Keratinocyte (primary cell): Measurements from ENCODE around the gene MICAL2. TPM values are rescaled to one million over a fixed set of nuclear protein-coding genes. Genes with fewer than 3 reads are reported as not detected.
A peak's percentile ranks its signal among the peaks of the same experiment; 100 is the strongest.

Experiments used
- DNase-seq: peaks from one replicate; pipeline ENCODE4 v3.0.0-alpha.2; 2011; ENCODE audit warnings: low read depth, missing footprints, low spot score
- FAIRE-seq: peaks from 2 replicates; lab custom pipeline; 2011; peaks lifted over from hg19 to GRCh38; lab: Jason Lieb, UNC
- H2AFZ ChIP-seq: 2 replicates; pipeline ENCODE4 v1.6.0; 2012; ENCODE audit warnings: low read length, control low read depth, inconsistent platforms; ENCODE audit not compliant: control insufficient read depth
- H3K27ac ChIP-seq: 2 replicates; pipeline ENCODE4 v1.5.1; 2011; ENCODE audit warnings: low read length; ENCODE audit not compliant: control insufficient read depth, insufficient read depth
- H3K27me3 ChIP-seq: 3 replicates; pipeline ENCODE4 v1.6.0; 2011; ENCODE audit warnings: low read length; ENCODE audit not compliant: control insufficient read depth, insufficient read depth; ENCODE audit errors: extremely low read depth
- H3K36me3 ChIP-seq, 2 experiments: 2 replicates in 1 of 2; 3 replicates in 1 of 2; pipeline ENCODE4 v1.5.1; 2011; ENCODE audit warnings: low read length in 2 of 2, mild to moderate bottlenecking in 1 of 2; ENCODE audit not compliant: control insufficient read depth in 2 of 2, insufficient read depth in 2 of 2; ENCODE audit errors: extremely low read depth in 1 of 2
- H3K4me1 ChIP-seq: 3 replicates; pipeline ENCODE4 v1.5.1; 2011; ENCODE audit warnings: low read length; ENCODE audit not compliant: control insufficient read depth, insufficient read depth; ENCODE audit errors: extremely low read depth
- H3K4me2 ChIP-seq: 3 replicates; pipeline ENCODE4 v1.6.0; 2011; ENCODE audit warnings: low read depth, low read length; ENCODE audit not compliant: control insufficient read depth, insufficient read depth; ENCODE audit errors: extremely low read depth
- H3K4me3 ChIP-seq, 3 experiments: fragments of 200-600 bp in 1 of 3; sonication (generic) in 1 of 3; 2 replicates in 2 of 3; 3 replicates in 1 of 3; pipeline ENCODE4 v1.5.1; 2011 to 2016; ENCODE audit warnings: low read length in 3 of 3, mild to moderate bottlenecking in 3 of 3, control low read depth in 2 of 3, inconsistent platforms in 1 of 3, low read depth in 1 of 3, mixed read lengths in 1 of 3, mixed run types in 1 of 3, moderate library complexity in 1 of 3; ENCODE audit not compliant: control insufficient read depth in 2 of 3, insufficient read depth in 2 of 3; ENCODE audit errors: extremely low read depth in 1 of 3
- H3K79me2 ChIP-seq: 2 replicates; pipeline ENCODE4 v1.6.0; 2012; ENCODE audit warnings: low read length; ENCODE audit not compliant: control insufficient read depth, insufficient read depth
- H3K9ac ChIP-seq: 3 replicates; pipeline ENCODE4 v1.6.0; 2011; ENCODE audit warnings: low read length; ENCODE audit not compliant: control insufficient read depth, insufficient read depth; ENCODE audit errors: extremely low read depth
- H3K9me1 ChIP-seq: 3 replicates; pipeline ENCODE4 v1.6.0; 2011; ENCODE audit warnings: low read length; ENCODE audit not compliant: control insufficient read depth, insufficient read depth; ENCODE audit errors: extremely low read depth
- H3K9me3 ChIP-seq: 2 replicates; pipeline ENCODE4 v1.5.1; 2012; ENCODE audit warnings: low read depth, low read length; ENCODE audit not compliant: control insufficient read depth
- H4K20me1 ChIP-seq: 3 replicates; pipeline ENCODE4 v1.6.0; 2011; ENCODE audit warnings: low read length; ENCODE audit not compliant: control insufficient read depth, insufficient read depth; ENCODE audit errors: extremely low read depth
- CTCF ChIP-seq, 3 experiments: IDR thresholded peaks in 1 of 3; conservative IDR thresholded peaks in 1 of 3; optimal IDR thresholded peaks in 1 of 3; 2 replicates in 2 of 3; 3 replicates in 1 of 3; pipeline versions ENCODE3 to v1.5.1; 2011; ENCODE audit warnings: low read length in 3 of 3, mild to moderate bottlenecking in 3 of 3, moderate library complexity in 2 of 3, control low read depth in 1 of 3, inconsistent platforms in 1 of 3; ENCODE audit not compliant: insufficient read depth in 2 of 3; ENCODE audit errors: extremely low read depth in 1 of 3
- EZH2 ChIP-seq: IDR thresholded peaks from one replicate; pipeline ENCODE4 v1.6.1; 2012; ENCODE audit warnings: inconsistent platforms, mild to moderate bottlenecking, low read length, moderate library complexity
- dilution Hi-C: fragments of 300-500 bp; cut with MboI; formaldehyde crosslinking; loops from one replicate; pipeline ENCODE4 v1.7.0; 2020; ENCODE audit warnings: low sequenced_read_pairs; ENCODE audit not compliant: extremely low pct_ligation_motif_present
- polyA plus RNA-seq, 5 experiments: library from polyadenylated mRNA; depleted of rRNA in 3 of 5; stranded (reverse) in 3 of 5; stranded (forward) in 1 of 5; unstranded in 1 of 5; fragments of >200 nt; gene quantifications; 1 replicate in 1 of 5; 2 replicates in 3 of 5; 3 replicates in 1 of 5; pipeline versions ENCODE4 v1.2.1 to v1.2.3, GENCODE V29; 2011 to 2012; ENCODE audit warnings: missing spikeins in 2 of 5, low read depth in 1 of 5, low replicate concordance in 1 of 5

The MICAL2 gene
- polyA plus RNA-seq, 1 donor (not counting 4 experiments of a cell fraction or from before 2014, with no cell fraction given): 83.9 TPM

- H3K79me2 ChIP-seq: peaks cover 64% of the 10 kb centered on the region
Observed at GRCh38 chr11:12205330-12205729, 94.9 kb downstream of the MICAL2 start.

GRCh38 chr11:12206529-12206928 lies 96.1 kb downstream of the MICAL2 start:
- no peak overlapping the region for H3K9ac ChIP-seq
- H4K20me1 ChIP-seq: no peaks in the 10 kb centered on the region
- H3K9me3 ChIP-seq: no peaks in the 10 kb centered on the region
- TF ChIP-seq CTCF (optimal IDR thresholded peaks at IDR 0.05 in 1 of 3, IDR thresholded peaks at IDR 0.05 in 1 of 3, conservative IDR thresholded peaks at IDR 0.05 in 1 of 3; ENCODE audit: extremely low read depth in 1 of 3, insufficient read depth in 2 of 3, low read length in 3 of 3): no peak
- TF ChIP-seq EZH2: no peak
- no peaks in the 10 kb centered on the region for H3K9me1 ChIP-seq
- DNase-seq (no peak), FAIRE-seq (no peak)
- no peak overlapping the region for H2AFZ ChIP-seq
- peaks cover 12% of the 10 kb centered on the region for H3K4me1 ChIP-seq
- H3K4me3 ChIP-seq: no peak overlapping the region
- H3K27me3 ChIP-seq: no peaks in the 10 kb centered on the region
- H3K4me2 ChIP-seq: no peak overlapping the region
- H3K36me3 ChIP-seq: peaks cover 45 to 77% of the 10 kb centered on the region in 2 experiments
- peak overlapping the region; percentile 17 for H3K27ac ChIP-seq
- peaks cover 52% of the 10 kb centered on the region for H3K79me2 ChIP-seq
- dilution Hi-C loops: no loop called here

More at GRCh38 chr11:12205330-12205729, 94.9 kb downstream of the MICAL2 start:
- peaks cover 17% of the 10 kb centered on the region for H3K4me1 ChIP-seq
- H3K4me2 ChIP-seq: no peak overlapping the region
- FAIRE-seq (no peak), DNase-seq (no peak)
- dilution Hi-C loops: no loop called here
- H2AFZ ChIP-seq: no peak overlapping the region
- H3K27ac ChIP-seq: no peak overlapping the region
- no peak overlapping the region for H3K4me3 ChIP-seq
- peaks cover 45 to 78% of the 10 kb centered on the region in 2 experiments for H3K36me3 ChIP-seq
- no peaks in the 10 kb centered on the region for H4K20me1 ChIP-seq
- no peaks in the 10 kb centered on the region for H3K9me1 ChIP-seq
- H3K9ac ChIP-seq: no peak overlapping the region
- H3K27me3 ChIP-seq: no peaks in the 10 kb centered on the region
- no peak for TF ChIP-seq EZH2
- TF ChIP-seq CTCF (optimal IDR thresholded peaks at IDR 0.05 in 1 of 3, IDR thresholded peaks at IDR 0.05 in 1 of 3, conservative IDR thresholded peaks at IDR 0.05 in 1 of 3; ENCODE audit: extremely low read depth in 1 of 3, insufficient read depth in 2 of 3, low read length in 3 of 3): no peak
- no peaks in the 10 kb centered on the region for H3K9me3 ChIP-seq
